Stimulated activated CD4-positive, alpha-beta T cell treated with anti-CD3 and anti-CD28 coated beads, TNF-alpha, amount 100 ng/mL, for 48 hours (primary cell): ENCODE measurements around the gene SVOPL.

Experiments
- DNase-seq, 3 donors: peaks; one replicate each; pipeline ENCODE4 v3.0.0-alpha.2; 2020; ENCODE audit warnings: low read depth in 3 of 3

Gene SVOPL

DNA sequence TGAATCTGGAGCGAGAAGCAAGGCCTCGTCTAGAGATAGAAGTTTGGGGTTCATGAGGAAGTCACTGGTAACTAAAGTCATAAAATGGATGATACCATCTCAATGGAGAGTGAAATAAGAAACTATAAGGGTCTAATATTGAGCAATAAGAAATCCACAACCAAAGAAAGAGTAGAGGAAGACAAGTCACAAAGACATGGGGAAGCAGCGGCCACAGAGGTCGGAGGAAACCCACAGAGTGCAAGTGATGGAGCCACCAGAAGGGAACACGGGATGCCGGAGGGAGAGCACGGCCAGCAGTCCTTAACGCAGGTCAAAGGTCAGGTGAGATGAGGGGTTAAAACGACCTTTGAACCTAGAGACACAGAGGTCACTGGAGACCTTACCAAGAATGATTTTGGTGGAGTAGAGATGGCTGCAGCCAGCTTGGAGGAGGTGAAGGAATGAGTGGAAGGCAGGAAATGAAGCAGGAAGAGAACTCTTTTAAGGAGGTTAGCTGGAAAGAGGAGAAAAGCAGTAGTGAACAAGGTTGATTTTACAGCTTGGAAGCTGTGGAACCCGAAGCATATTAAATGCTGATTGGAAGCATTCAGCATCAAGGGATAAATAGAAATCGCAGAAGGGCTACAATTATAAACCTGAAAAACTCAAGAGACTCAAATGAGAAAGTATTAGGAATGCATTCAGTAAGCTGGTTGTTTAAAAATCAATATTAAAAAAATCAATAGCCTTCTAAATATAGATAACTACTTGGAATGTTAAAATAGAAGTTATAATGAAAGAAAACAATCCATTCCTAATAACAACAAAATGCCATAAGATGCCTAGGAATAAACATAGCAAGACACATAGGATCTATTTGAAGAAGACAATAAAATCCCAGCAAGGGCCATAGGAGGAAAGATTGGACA, 93.7 kb downstream of the SVOPL start:
- DNase-seq = no peak

GRCh38 chr7:138606236-138606635, 94.9 kb downstream of the SVOPL start:
- no peak for DNase-seq

DNA sequence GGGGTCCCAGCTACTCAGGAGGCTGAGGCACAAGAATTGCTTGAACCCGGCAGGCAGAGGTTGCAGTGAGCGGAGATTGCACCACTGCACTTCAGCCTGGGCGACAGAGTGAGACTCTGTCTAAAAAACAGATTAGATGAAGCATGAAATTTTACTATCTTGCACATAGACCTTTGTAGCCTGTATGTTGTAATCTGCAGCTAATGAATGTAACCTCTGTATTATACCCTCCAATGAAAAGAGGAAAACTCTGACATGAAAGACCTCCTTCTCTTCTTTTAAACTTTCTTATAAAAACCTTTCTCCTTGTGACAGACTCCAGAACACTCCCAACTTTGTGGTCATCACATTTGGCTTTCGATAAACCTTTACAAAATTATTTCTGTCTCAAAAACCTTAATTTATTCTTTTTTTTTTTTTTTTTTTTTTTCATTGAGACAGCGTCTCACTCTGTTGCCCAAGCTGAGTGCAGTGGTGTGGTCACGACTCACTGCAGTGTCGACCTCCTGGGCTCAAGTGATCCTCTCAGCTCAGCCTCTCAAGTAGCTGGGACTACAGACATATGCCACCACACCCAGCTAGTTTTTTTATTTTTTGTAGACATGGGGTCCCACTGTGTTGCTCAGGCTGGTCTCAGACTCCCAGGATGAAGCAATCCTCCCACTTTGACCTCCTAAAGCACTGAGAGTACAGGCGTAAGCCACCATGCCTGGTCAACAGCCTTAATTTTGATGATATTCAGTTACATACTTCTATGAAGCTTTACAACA, 97.4 kb downstream of the SVOPL start:
- DNase-seq = no peak

- no peak for DNase-seq
Measured at GRCh38 chr7:138602451-138602850, 98.7 kb downstream of the SVOPL start.

GRCh38 chr7:138595454-138595853, 105.7 kb downstream of the SVOPL start:
- no peak for DNase-seq

DNA sequence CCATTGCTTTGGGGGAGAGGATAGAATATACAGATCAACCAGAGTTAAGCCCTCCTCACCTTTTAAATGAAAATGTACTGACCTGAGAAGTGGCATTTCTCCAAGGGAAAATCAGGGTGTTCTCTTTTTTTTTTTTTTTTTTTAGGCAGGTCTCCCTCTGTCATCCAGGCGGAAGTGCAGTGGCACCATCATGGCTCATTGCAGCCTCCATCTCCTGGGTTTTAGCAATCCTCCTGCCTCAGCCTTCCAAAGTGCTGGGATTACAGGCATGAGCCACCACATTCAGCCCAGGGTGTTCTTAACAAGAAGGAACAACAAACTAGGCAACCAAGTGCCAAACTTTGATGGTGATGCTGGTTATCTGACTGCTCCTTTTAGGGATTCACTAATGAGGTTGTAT, 111.0 kb downstream of the SVOPL start:
- DNase-seq = no peak

GRCh38 chr7:138588986-138589385, 112.2 kb downstream of the SVOPL start:
- DNase-seq = no peak

DNA sequence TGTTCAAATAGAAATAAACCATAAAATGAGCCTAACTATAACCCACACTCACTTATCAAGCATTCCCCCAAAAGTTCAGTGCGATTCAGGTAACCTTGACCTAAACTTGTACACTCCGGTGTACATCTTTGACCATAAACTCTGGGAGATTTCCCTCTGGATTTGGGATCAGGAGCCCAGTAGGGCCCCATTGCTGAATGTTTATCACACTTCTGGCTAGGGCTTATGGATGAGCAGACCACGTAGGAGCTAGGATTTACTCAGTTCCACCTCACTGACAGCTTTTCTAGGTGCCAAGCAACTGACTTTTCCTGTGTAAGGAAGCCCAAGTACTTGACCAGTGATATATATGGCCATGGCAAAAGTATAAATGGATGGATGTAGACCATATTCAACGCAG, 113.7 kb downstream of the SVOPL start:
- DNase-seq = no peak

GRCh38 chr7:138585283-138585993, 115.7 kb downstream of the SVOPL start:
- DNase-seq = no peak

- DNase-seq = no peak
Measured at GRCh38 chr7:138584696-138585095, 116.5 kb downstream of the SVOPL start.

DNA sequence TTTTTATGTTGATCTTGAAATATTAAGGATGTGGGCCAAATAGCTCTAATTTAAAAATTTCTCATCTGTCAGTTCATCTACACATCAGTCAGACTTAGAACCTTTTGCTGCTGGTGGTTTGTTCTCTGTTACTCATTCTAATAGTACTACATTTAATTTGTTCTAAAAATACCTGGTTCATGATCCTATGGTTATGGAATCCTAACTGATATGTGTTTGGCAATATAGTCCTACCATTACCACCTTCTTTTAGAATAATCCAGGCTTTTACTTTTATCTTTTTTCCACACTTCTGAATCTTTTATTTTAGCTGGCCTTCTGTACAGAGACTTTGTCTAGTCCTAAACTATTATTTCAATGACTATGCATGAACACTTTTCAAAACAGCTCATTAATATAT, 116.9 kb downstream of the SVOPL start:
- DNase-seq = no peak

- no peak for DNase-seq
Measured at GRCh38 chr7:138581065-138581464, 120.1 kb downstream of the SVOPL start.

- no peak for DNase-seq
Measured at GRCh38 chr7:138579671-138580070, 121.5 kb downstream of the SVOPL start.

- DNase-seq = no peak
Measured at GRCh38 chr7:138579136-138579535, 122.0 kb downstream of the SVOPL start.

DNA sequence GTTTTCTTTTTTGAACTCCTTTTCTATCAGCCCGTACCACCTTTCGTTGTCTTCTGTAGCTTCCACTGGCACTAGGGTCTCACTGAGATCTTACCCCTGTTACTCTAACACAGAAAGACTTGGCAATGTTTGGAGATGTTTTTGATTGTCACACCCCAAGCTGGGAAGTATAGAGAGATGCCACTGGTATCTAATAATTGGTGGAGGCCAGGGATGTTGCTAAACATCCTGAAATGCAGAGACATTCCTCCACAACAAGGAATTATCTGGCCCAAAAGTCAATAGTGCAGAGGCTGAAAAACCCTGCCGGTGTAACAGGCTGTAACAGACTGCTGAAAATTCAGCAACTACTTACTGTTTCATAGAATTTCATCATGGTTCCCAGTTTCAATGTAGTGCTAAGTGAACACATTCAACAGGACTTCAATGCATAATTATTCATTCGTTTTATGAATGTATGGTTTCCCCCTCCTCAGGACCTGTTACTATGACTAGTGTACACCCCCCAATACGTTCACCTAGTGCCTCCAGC, 125.2 kb downstream of the SVOPL start:
- no peak for DNase-seq

DNA sequence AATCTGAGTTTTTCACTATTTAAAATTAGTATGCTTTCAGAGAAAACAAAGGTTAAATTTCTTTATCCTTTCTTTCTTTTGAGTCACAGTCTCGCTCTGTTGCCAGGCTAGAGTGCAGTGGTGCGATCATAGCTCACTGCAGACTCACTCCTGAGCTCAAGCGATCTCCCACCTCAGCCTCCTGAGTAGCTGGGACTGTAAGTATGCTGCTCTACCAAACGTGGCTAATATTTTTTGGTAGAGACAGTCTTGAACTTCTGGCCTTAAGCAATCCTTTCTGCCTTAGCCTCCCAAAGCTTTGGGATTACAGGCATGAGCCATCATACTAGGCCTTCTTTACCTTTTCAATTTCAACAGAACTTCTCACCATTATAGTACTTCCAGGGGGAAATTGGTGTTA, 127.4 kb downstream of the SVOPL start:
- no peak for DNase-seq

- DNase-seq = no peak
Measured at GRCh38 chr7:138570715-138571114, 130.4 kb downstream of the SVOPL start.

GRCh38 chr7:138569418-138569817, 131.7 kb downstream of the SVOPL start:
- no peak for DNase-seq

DNA sequence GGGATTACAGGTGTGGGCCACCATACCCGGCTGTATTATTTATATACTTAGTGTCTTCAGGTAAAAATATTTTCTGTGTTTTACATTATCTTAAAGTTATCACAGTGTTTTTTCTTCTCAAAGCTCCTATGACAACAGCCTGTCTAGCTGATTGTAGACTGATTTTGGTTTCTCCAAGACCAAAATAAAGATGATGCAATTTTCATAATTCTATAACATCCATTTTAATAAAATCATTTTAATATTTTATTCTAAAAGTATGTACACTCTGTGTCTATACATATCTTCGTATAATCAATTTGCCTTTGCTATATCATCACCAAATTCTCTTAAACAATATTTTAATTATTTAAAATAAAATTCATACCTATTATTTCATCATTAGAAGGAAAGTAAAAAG, 132.5 kb downstream of the SVOPL start:
- no peak for DNase-seq

DNA sequence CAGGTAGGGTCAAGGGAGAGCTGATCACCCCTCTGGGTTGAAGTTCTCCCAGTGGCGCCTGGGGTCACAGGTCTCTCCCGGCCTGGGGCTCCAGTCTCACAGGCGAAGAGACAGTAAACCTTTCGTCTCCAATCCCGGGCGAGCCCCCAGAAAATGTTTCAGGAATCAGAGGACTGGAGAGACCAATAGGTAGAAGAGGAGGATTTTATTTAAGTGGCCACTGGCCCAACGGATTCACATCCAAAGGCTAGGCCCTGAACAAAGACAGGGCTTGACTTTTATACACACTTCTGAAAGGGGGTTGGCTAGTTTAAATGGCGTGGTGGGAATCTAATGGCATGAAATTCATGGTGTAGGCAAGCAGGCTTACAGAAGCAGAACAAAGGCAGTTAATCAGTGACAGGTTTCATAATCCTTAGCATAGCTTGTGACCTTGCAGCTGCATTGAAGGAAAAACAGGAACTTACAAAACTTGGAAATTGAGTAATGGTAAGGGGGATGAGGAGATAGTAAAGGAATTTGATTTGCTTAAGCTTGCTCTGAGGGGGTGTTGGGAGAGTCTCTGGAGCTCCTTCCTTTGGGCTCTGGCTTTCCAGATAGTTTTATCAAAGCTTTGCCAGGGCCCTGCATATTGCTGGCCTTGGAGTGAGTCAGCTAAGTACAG, 135.6 kb downstream of the SVOPL start:
- no peak for DNase-seq

GRCh38 chr7:138565071-138565450, 136.1 kb downstream of the SVOPL start:
- DNase-seq = no peak

- DNase-seq = no peak
Measured at GRCh38 chr7:138564365-138564764, 136.8 kb downstream of the SVOPL start.
